Mucosa of gallbladder (tissue), 1 donor: Measurements from ENCODE around the gene ANK3. TPM values are rescaled to one million over a fixed set of nuclear protein-coding genes. Genes with fewer than 3 reads are reported as not detected.

Source experiments
- DNase-seq: peaks from one replicate; pipeline ENCODE4 v3.0.0-alpha.2; 2020; ENCODE audit warnings: low spot score
- total RNA-seq: library from RNA; stranded (reverse); gene quantifications from one replicate; pipeline ENCODE4 v1.2.1, GENCODE V29; 2021
- donor health status: DM: no; HTN: no; CAD: no.

ANK3 gene
- total RNA-seq, 1 donor from 2014 or later: 169 TPM

DNA sequence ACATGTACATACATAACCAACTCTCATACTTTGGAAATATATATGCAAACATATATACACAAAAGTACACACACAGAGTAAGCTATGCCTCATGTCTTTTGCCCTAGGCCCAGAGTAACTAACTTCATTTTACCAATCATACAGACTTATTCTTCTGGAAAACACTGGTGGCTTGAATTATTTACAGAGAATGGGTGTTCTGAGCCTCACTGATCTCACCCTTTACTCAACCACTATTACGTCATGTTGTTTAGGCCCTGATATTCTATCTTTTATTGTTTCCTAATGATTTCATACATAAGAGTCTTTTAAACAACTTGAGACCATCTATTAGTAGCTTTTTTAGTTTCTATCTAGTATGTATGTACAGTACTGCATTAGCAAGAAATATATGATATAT, 43.0 kb downstream of the ANK3 start:
- DNase-seq: no peak

DNA sequence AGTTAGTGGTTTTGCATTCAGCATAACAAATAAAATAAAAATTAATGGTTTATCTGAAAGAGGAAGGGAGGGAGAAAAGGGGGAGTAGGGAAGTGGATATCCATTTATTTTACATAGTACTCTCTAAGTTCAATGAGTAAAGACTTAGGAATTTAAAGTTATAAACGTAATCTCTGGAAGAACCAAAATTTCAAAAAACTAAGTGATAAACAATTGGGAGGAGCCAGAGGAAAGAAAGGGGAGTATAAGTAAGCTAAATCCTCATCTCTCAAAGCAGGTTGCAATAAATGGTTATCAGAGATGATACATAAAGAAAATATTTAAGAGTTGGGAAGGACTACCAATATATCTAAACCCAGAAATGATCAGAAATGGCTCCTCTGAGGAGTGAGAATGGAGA, 46.4 kb downstream of the ANK3 start:
- no peak for DNase-seq

DNA sequence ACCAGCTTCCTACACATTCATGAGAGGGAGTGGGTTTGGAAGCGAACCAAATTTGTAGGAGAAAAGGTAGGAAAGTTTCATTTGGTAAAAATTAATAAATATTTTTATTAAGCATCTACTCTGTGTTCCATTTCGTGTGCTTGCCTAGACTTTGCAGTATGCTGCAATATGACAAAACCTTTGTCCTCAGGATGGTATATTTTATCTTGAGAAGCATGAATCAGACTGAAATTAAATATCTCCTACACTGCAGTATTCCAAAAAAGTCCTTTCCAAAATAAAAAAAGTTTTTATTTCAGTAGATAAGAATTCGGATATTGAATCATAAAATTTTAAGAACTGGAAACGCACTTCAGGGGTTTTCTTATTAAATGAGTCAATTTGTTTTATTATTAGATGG, 47.7 kb downstream of the ANK3 start:
- no peak for DNase-seq

DNA sequence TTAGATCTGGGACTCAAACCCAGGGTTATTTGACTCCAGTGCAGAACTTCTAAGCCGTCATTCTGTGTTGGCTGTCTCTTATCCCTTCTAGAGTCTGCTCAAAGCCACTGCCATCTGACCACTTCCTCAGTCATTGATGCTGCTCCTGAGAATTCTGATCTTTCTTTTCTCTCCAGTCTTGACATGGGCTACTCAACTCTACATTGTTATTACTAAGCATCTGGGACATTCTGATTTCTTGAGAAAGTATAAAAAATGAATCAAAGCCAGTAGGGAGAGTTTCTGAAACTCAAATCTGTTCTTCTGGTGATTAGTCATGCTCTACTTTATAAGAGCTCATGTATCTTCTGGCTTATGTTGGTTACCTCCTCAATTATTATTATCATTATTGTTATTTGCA, 48.7 kb downstream of the ANK3 start:
- no peak for DNase-seq

DNA sequence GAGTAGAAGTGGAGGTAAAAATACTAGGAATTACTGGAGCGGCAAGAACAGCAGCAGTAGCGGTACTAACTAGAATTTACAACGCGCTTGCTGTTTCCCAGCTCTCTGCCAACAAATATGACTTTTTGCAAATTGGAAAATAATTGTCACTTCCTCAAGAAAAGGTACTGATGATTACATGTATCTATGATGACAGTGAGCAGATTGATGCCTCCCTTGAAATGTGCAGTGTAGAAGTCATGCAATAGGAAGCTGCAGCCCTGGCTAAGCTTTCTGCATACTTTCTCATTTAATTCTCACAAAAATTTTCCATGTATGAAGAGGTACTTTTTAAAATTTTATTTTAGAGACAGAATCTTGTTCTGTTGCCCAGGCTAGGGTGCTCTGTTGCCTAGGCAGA, 49.9 kb downstream of the ANK3 start:
- DNase-seq: no peak

DNA sequence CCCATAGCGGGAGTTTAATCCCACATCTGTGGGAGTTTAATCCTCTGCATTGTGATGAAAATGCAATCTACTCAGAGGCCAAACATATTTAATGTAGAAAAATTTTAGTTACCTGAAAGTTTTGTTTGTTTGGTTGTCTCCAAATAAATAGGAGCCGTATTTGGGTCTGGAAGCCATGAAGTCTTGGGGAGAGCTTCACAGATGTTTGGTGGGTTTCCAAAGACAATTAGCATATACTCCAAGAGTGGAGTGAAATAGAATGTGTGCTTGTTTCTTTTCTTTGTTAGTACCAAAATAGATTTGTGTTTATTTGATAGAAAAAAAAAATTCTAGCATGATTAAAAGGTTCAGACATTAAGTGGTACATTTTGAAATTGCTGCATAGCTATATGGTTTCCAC, 50.9 kb downstream of the ANK3 start:
- no peak for DNase-seq

DNA sequence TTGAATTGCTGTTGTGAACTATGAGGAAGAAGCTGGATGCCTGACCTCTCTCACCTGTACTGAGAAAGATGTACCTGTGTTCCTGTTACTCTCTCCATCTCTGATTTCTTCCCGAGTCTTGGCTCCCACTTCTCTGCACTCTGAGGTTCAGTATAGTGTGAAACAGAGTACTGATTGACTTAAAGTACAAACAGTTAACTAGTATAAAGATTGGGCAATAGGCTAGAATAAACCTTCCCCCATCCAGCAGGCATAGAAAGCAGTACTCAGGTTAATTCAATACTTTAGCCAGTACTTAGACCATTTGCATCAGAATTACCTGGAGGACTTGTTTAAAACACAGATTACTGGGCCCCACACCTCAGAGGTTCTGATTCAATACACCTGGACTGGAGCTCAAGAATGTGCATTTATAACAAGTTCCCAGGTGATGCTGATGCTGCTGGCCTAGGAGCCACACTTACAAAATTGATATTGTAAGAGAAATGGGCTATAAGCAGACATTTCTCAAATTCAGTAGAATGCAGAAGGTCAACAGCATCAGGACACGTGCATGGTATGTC, 51.6 kb downstream of the ANK3 start:
- no peak for DNase-seq

DNA sequence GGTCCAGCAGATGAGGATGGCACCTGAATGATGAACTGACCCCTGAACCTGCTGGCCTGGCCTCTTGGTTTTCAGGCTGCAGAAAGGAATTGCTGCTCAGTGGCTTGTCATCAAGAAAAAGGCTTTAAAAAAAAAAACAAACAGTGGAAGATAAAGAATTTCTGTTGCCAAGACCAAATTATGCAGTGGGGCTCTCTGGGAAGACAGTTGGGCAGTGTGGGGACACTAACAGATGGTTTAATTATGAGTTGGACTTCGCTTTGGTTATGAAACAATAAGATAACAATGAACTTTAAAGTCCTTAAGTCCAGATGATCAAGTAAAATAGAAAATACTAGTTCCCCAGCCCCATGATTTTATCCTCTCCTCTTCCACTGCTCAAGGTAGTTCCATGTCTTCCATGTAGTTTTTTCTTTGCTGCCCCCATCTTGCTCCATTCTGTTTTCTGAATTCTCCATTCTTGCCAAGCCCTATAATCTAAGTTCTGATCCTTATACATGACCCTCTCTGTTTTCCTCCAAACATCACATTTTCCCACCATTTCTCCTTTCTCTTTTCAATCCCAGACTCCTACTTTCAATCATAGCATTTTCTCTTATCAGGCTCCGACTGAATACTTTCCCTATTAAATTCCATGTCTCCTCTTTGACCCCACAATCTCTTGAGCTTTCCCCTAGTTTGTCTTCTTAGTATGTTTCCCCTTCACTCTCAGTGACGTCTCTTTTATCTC, 52.6 kb downstream of the ANK3 start:
- no peak for DNase-seq

DNA sequence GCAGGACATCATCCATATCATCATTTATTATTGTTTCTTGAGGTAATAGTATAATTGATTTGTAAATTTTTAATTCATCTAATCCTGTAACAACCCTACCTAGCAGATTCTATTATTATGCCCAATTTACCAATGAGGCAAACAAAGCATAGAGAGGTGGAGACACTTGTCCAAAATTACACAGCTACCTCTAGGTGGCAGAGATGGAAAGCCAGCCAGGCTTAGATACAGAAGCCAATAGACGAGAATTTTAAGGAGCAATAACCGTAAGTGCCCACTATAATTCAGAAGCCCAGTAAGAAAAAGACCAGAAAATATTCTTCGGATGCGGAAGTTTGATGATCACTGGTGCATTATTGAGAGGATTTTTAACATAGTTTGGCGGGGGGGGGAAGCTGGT, 54.0 kb downstream of the ANK3 start:
- DNase-seq: no peak

DNA sequence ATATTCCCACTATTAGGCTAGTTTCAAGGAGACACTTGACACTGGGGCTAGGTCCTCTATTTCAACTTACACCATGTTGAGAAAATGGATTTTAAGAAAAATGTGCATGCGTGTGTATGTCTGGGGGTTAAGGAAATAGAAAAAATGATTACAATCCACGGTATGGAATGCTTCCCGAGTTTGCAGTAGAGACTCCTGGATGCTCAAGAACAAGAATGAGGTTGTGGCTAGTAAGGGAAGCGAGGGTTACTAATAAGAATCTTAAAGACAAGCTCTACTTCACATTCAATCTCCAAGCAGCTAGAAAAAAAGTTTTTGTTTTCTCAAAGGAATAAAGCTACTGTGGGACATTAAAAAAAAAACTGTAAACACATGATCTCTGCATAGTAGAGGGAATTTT, 54.7 kb downstream of the ANK3 start:
- no peak for DNase-seq

DNA sequence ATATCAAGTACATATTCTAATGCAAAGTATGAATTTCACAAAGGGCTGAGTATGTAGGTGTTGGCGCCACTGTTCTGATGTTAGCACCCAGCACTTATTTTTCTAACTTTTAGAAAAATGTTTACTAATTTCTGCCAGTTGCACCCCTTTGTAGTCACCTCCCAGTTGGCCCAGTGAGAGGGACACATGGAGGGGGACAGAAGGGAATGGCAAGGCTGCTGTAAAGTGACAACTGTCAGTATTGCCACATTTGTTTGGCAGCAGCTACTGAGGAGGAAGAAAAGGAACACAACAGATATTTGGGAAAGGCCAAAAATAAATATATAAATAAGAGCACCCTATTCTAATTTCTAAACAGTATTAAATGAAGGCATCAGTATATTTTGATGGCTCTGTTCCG, 57.3 kb downstream of the ANK3 start:
- DNase-seq: no peak

DNA sequence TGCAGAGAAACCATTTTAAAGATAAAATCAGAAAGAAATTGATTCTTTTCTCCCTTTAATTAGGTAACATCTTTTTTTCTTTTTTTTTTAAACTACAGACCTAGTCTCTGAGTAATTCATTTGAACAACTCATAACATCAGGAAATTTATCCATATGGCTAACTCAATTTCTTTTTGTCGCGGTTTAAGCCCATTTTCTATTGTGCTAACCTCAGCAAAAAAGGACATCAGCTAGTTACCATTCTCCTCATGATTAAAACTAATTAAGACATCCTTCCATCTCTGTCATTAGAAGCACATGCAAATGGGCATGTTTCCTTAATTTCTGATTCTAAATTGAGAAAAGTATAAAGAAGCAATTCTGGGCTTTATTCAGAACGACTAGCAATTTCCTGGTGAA, 57.8 kb downstream of the ANK3 start:
- DNase-seq: no peak

DNA sequence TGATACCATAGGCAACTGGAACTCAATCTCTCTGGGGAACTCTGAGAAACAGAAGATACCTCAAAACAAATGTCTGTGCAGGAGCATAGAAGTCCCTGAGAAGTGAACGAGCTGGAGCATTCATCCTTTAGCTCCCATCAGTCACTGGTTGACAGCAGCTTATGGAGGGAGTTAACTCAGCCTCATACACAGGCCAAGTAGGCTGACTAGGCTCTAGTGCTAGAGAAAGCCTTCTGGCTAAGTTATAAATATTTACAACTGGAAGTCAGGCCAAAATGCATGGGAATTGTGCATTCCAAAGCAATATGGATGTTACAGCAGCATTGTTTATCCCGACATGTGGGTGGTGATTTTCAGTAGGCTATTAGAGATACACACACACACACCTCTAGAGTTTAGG, 66.5 kb downstream of the ANK3 start:
- DNase-seq: no peak

DNA sequence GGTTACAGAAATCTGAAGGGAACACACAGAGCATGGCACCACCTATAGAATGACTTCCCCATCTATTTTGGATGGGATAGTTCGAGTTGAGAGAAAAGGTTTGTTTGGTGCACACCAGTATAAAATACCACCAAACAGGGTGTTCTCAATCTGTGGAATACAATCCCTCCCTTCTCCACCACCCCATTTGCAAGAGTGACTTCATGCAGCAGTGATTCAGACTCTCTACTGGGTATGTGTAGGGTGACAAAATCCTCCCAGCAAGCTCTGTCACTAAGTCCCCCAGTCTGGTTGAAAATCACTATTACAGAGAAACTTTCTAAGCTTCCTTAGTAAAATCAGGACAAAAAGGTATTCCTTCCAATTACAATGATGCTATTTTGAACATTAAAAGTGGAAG, 69.0 kb downstream of the ANK3 start:
- DNase-seq: no peak

DNA sequence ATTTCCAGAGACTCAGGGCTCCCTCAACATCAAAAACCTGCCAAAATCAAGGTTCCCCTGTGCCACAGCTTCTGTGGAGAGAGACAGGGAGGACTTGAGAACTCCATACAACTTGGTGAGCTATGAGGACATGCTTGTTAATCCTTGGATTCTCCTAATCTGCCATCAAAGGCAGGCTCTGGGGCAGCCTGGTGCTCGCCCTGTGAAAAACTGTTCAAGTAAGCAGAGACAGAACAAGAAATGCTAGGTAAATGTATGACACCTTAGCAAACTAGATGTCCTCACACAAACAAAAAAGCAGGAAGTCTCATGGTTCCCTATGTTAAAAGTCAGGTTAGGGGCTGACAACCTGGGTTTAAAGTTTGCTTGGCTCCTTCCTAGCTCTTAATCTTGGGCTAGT, 73.6 kb downstream of the ANK3 start:
- no peak for DNase-seq

DNA sequence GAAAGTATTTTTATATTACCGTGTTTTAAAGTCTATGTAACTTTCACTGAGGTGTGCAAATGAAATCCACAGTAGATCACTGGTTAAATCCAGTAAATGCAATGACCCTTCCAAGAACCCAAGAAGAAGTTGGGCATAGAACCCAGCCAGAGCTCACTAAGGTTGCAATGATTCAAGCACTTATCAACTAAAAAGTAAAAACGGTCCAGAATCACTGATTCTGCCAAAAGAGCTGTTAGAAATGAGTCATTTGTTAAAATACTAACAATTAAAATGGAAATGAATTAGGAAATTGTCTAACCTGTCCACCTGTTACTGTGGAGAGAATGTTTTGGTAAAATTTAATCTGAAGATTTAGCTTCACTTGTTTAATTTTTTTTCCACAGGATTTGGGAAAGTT, 74.4 kb downstream of the ANK3 start:
- DNase-seq: no peak

DNA sequence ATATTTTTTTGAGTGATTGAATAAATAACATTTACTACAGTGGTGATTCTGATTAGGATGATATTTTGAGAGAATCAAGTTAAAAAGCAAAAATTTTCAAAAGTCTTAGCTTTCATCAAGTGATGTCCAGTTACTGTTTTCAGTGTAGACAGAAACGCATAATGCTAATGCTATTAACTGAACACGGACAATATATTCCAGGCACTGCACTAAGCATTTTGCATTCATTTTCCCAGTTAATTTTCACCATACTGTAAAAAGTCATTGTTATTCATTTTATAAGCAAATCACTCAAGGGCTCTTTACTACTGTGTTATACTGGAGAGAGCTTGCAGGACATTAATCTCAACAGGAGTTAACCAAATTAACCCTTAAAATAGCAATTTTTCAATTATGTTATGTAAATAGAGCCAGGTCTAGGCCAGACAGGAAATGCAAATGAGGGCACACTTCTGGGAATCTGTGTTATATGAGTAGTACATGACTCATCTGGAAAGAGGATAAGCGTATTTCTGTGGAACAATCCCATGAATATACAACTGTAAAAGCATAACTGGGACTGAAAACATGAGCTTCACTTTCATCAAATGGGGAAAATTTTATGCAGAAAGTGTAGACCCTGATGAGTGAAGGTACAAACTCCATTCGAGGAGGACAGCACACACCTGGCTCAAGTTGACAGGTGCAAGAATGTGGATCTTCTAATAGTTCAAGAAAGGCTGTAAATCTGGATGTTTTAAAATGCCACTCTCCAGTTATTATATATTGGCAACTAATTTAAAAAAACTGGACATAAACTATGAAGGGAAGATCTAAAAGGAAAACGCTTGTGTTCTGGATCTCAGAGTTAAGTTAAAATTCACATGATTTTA, 75.4 kb downstream of the ANK3 start:
- no peak for DNase-seq

DNA sequence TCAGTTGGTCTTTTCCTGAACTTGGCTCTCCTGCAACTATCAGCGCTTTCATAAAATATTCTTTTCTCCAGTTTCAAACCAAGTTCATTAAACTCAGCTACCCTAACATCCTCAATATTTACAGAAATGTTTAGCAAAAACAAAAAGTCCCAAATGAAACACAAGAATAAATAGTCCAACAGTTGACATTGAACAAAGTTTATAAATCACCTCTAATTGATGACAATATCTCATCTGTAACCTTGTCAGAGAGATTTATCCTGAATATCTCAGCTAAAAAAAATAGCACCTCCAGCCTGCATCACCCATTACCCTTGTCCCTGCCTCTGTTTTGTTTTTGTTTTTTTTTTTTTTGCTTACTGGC, 76.1 kb downstream of the ANK3 start:
- no peak for DNase-seq

DNA sequence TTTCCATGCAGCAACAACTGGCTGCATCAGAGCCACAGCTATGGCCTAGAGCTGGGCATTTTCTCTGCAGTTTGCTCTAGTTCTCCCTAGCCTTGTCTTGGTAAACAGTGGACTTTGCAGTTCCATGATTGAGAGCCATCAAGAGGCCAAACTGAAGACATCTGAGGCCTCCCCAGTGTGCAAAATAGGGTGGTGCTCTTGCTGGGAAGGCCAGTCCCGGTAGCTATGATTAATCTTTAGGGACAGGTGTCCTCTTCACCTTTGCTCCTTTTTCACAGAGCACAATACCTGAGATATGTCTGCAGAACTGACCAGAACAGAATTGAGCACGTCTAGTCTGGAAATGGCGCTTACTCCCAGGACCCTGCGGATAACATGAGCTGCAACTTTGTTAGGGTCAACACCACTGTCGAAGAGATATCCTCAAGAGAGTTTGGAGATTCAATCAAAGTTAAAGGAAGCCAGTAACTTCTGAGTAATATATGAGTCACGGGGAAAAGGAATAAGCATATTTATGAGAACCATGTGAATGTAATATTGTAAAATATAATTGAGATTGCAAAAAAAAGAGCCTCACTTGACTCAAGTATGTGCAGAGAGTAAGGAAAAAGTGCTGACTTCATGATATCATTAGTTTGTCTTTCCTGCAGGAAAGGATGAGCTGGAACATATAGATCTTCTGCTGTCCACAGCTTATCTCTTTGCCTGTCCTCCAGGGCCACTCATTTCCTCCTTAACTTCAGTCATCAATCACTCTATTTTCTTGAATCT, 76.7 kb downstream of the ANK3 start:
- no peak for DNase-seq

DNA sequence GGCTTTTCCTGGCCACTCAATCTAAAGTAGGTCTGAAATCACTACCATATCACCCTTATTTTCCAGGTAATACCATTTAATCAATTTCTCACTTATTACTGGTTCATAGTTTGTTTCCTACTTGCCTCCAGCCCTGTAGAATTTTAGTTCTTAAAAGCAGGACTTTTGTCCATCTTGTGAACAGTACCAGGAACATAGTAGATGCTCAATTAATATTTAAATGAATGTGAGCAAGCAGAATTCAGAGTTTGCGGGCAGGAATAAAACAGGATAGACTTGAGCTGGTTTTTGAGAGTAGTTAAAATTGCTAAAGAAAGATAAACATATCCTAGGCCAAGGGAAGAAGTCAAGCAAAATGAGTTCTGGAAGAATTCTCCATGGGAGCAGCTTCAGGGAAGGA, 77.9 kb downstream of the ANK3 start:
- no peak for DNase-seq

DNA sequence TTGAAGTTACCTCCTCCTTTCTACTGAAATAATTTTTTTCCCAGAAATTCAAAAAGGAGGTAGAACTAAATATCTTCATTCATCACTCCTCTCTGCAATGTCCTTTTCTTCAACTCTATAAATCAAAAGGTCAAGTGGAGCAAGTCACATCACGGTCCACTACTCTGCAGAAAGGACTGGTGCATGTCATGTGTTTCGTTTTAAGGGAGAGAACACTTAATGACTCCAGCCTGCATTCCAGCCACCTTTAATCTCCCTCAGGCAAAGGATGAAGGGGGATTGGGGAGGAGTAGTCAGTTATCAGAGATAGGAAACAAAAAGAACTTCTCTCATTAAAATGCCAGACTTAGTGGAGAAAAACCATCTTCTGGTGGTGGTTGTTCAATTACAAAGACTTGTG, 78.9 kb downstream of the ANK3 start:
- DNase-seq: no peak

DNA sequence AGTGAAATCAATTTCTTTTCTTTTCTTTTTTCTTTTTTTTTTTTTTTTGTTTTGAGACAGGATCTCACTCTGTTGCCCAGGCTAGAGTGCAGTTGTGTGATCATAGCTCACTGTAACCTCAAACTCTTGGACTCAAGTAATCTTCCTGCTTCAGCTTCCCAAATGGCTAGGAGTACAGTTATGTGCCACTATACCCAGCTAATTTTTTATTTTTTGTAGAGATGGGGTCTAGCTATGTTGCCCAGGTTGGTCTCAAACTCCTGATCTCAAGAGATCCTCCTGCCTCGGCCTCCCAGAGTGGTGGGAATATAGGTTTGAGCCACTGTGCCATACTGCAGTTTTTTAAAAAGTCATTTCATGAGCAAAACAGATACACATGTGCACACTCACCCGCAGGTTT, 79.8 kb downstream of the ANK3 start:
- no peak for DNase-seq
